ENCODE data around the gene WIPF2. TPM values are rescaled to one million over a fixed set of nuclear protein-coding genes. Genes with fewer than 3 reads are reported as not detected.

WIPF2 gene
- polyA plus RNA-seq, 1 donor (not counting 4 experiments of a cell fraction or from before 2014, with no cell fraction given), result 8.5 TPM

- Histone ChIP-seq H3K79me2 (ENCODE audit: control insufficient read depth, insufficient read depth, low read length) (no peaks in the 10 kb centered on the region), H3K27me3 (ENCODE audit: control insufficient read depth, extremely low read depth, insufficient read depth, low read length) (no peaks in the 10 kb centered on the region), H3K4me1 (ENCODE audit: control insufficient read depth, extremely low read depth, insufficient read depth, low read length) (peaks cover 14% of the 10 kb centered on the region), H3K9ac (ENCODE audit: control insufficient read depth, extremely low read depth, insufficient read depth, low read length) (no peak overlapping the region), H3K9me3 (ENCODE audit: control insufficient read depth, low read depth, low read length) (no peaks in the 10 kb centered on the region), H2AFZ (ENCODE audit: control insufficient read depth, low read length) (no peak overlapping the region), H3K27ac (ENCODE audit: control insufficient read depth, insufficient read depth, low read length) (no peak overlapping the region), H3K4me2 (ENCODE audit: control insufficient read depth, extremely low read depth, insufficient read depth, low read depth, low read length) (no peak overlapping the region), H3K36me3 (ENCODE audit: control insufficient read depth in 2 of 2, extremely low read depth in 1 of 2, insufficient read depth in 2 of 2, low read length in 2 of 2) (peaks cover 25 to 42% of the 10 kb centered on the region in 2 experiments), H4K20me1 (ENCODE audit: control insufficient read depth, extremely low read depth, insufficient read depth, low read length) (no peaks in the 10 kb centered on the region), H3K9me1 (ENCODE audit: control insufficient read depth, extremely low read depth, insufficient read depth, low read length) (no peaks in the 10 kb centered on the region), H3K4me3 (ENCODE audit: control insufficient read depth in 2 of 3, extremely low read depth in 1 of 3, insufficient read depth in 2 of 3, low read depth in 1 of 3, low read length in 3 of 3) (no peak overlapping the region)
- DNase-seq (ENCODE audit: low read depth, low spot score) (no peak), FAIRE-seq (no peak)
- TF ChIP-seq CTCF (optimal IDR thresholded peaks at IDR 0.05 in 1 of 3, IDR thresholded peaks at IDR 0.05 in 1 of 3, conservative IDR thresholded peaks at IDR 0.05 in 1 of 3; ENCODE audit: extremely low read depth in 1 of 3, insufficient read depth in 2 of 3, low read length in 3 of 3), result no peak
- no peak for TF ChIP-seq EZH2 (IDR thresholded peaks at IDR 0.05; ENCODE audit: low read length)
- dilution Hi-C loops (cut with MboI; ENCODE audit: extremely low pct_ligation_motif_present, low sequenced_read_pairs), result no loop called here
Observed at GRCh38 chr17:40171750-40172149, 47.4 kb upstream of the WIPF2 start.

- no peak for TF ChIP-seq CTCF (optimal IDR thresholded peaks at IDR 0.05 in 1 of 3, IDR thresholded peaks at IDR 0.05 in 1 of 3, conservative IDR thresholded peaks at IDR 0.05 in 1 of 3; ENCODE audit: extremely low read depth in 1 of 3, insufficient read depth in 2 of 3, low read length in 3 of 3)
- no peak for TF ChIP-seq EZH2 (IDR thresholded peaks at IDR 0.05; ENCODE audit: low read length)
- Histone ChIP-seq H3K9me1 (ENCODE audit: control insufficient read depth, extremely low read depth, insufficient read depth, low read length) (no peaks in the 10 kb centered on the region), H3K9me3 (ENCODE audit: control insufficient read depth, low read depth, low read length) (no peaks in the 10 kb centered on the region), H3K4me1 (ENCODE audit: control insufficient read depth, extremely low read depth, insufficient read depth, low read length) (peaks cover 14% of the 10 kb centered on the region), H3K4me2 (ENCODE audit: control insufficient read depth, extremely low read depth, insufficient read depth, low read depth, low read length) (no peak overlapping the region), H3K79me2 (ENCODE audit: control insufficient read depth, insufficient read depth, low read length) (no peaks in the 10 kb centered on the region), H4K20me1 (ENCODE audit: control insufficient read depth, extremely low read depth, insufficient read depth, low read length) (no peaks in the 10 kb centered on the region), H3K36me3 (ENCODE audit: control insufficient read depth in 2 of 2, extremely low read depth in 1 of 2, insufficient read depth in 2 of 2, low read length in 2 of 2) (peaks cover 23 to 28% of the 10 kb centered on the region in 2 experiments), H3K9ac (ENCODE audit: control insufficient read depth, extremely low read depth, insufficient read depth, low read length) (no peak overlapping the region), H3K4me3 (ENCODE audit: control insufficient read depth in 2 of 3, extremely low read depth in 1 of 3, insufficient read depth in 2 of 3, low read depth in 1 of 3, low read length in 3 of 3) (no peak overlapping the region), H3K27me3 (ENCODE audit: control insufficient read depth, extremely low read depth, insufficient read depth, low read length) (no peaks in the 10 kb centered on the region), H3K27ac (ENCODE audit: control insufficient read depth, insufficient read depth, low read length) (no peak overlapping the region), H2AFZ (ENCODE audit: control insufficient read depth, low read length) (no peak overlapping the region)
- dilution Hi-C loops (cut with MboI; ENCODE audit: extremely low pct_ligation_motif_present, low sequenced_read_pairs), result no loop called here
- DNase-seq (ENCODE audit: low read depth, low spot score) (no peak), FAIRE-seq (no peak)
Observed at GRCh38 chr17:40173091-40173777, 45.9 kb upstream of the WIPF2 start.

Data from keratinocyte (primary cell).